ENCODE measurements around the gene ADD3.

DNA sequence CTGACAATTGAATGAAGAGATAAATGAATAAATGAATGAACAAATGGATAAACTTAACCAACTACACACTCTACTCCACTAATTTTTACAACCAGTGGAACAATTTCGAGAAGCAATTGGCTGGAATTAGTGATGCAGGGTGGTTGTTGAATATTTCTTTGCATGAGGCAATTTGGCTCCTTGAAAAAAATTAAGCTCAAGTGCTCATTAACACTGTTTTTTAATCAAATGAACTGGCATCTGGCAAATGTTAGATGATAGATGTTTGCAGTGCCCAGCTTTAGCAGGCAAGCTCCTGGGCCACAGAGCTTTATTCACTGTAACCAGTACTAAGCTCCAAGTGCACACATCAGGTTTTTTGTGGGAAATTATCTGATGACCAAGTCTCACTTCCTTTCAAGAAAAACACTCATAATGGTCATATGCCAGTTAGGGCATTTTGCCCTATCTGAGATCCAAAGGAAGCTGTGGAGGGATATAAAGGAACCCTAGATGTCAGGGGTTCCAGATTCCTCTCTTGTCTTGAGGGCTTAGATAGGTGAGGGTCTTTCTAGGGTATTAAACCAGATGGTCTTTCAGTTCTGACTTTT is 16.4 kb upstream of the ADD3 start:
- TF ChIP-seq, protein P1, sequence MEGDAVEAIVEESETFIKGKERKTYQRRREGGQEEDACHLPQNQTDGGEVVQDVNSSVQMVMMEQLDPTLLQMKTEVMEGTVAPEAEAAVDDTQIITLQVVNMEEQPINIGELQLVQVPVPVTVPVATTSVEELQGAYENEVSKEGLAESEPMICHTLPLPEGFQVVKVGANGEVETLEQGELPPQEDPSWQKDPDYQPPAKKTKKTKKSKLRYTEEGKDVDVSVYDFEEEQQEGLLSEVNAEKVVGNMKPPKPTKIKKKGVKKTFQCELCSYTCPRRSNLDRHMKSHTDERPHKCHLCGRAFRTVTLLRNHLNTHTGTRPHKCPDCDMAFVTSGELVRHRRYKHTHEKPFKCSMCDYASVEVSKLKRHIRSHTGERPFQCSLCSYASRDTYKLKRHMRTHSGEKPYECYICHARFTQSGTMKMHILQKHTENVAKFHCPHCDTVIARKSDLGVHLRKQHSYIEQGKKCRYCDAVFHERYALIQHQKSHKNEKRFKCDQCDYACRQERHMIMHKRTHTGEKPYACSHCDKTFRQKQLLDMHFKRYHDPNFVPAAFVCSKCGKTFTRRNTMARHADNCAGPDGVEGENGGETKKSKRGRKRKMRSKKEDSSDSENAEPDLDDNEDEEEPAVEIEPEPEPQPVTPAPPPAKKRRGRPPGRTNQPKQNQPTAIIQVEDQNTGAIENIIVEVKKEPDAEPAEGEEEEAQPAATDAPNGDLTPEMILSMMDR (IDR thresholded peaks at IDR 0.05; ENCODE audit: low read length) = no peak
- no peak for TF ChIP-seq EZH2 (IDR thresholded peaks at IDR 0.05; ENCODE audit: borderline replicate concordance, low read length)
